OCI-LY7 (cell line): ENCODE data around the gene GLI3. TPM values are rescaled to one million over a fixed set of nuclear protein-coding genes. Genes with fewer than 3 reads are reported as not detected.

Experiments
- BruUV-seq: library from RNA; stranded (reverse); fragments of 400-500 nt; replicated peaks from 2 replicates; lab custom pipeline; 2021; lab: Mats Ljungman, UMichigan
- CTCF ChIA-PET: fragments of 300-600 bp; sonication (Branson Sonifier 250); formaldehyde crosslinking; loops from one replicate; lab custom pipeline; 2022; ENCODE audit warnings: antibody characterized with exemption; ENCODE audit not compliant: unreplicated experiment; lab: Charles Lee
- POLR2A ChIA-PET: fragments of 300-600 bp; sonication (Branson Sonifier 250); formaldehyde crosslinking; loops from one replicate; lab custom pipeline; 2022; ENCODE audit warnings: antibody characterized with exemption; lab: Charles Lee
- DNase-seq: peaks from one replicate; pipeline ENCODE4 v3.0.0-alpha.2; 2015; ENCODE audit warnings: low spot score
- H2AFZ ChIP-seq: fragments of 200-600 bp; sonication (generic), shearing (Covaris generic); 2 replicates; pipeline ENCODE4 v1.6.1; 2014; ENCODE audit warnings: mild to moderate bottlenecking, antibody characterized with exemption, low read length, moderate library complexity
- H3K27ac ChIP-seq: fragments of 200-600 bp; sonication (generic); 2 replicates; pipeline ENCODE4 v1.5.1; 2014; ENCODE audit warnings: mixed run types, low read depth, mild to moderate bottlenecking, moderate library complexity, low read length, inconsistent platforms; ENCODE audit not compliant: poor library complexity, severe bottlenecking
- H3K36me3 ChIP-seq: fragments of 200-600 bp; sonication (generic); 2 replicates; pipeline ENCODE4 v1.6.1; 2014; ENCODE audit warnings: mild to moderate bottlenecking, antibody characterized with exemption, low read length, moderate library complexity, mixed read lengths; ENCODE audit not compliant: insufficient read depth
- H3K4me1 ChIP-seq: fragments of 200-600 bp; sonication (generic); 2 replicates; pipeline ENCODE4 v1.5.1; 2014; ENCODE audit warnings: mild to moderate bottlenecking, low read length; ENCODE audit not compliant: insufficient read depth, poor library complexity, severe bottlenecking
- H3K4me2 ChIP-seq: fragments of 200-600 bp; sonication (generic); 2 replicates; pipeline ENCODE4 v1.6.1; 2014; ENCODE audit warnings: mild to moderate bottlenecking, low read length
- H3K4me3 ChIP-seq: fragments of 200-600 bp; sonication (generic); 2 replicates; pipeline ENCODE4 v1.5.1; 2014; ENCODE audit warnings: mild to moderate bottlenecking, low read depth, low read length; ENCODE audit not compliant: poor library complexity, severe bottlenecking
- H3K79me2 ChIP-seq: fragments of 200-600 bp; sonication (generic); 2 replicates; pipeline ENCODE4 v1.6.1; 2016; ENCODE audit warnings: low read depth, mild to moderate bottlenecking, low read length, moderate library complexity, mixed read lengths; ENCODE audit not compliant: insufficient read depth
- H3K9me2 ChIP-seq: fragments of 200-600 bp; sonication (generic); 2 replicates; pipeline ENCODE4 v1.6.1; 2016; ENCODE audit warnings: mild to moderate bottlenecking, low read length, mixed read lengths; ENCODE audit not compliant: insufficient read depth
- H3K9me3 ChIP-seq: fragments of 200-600 bp; sonication (generic); 2 replicates; pipeline ENCODE4 v1.6.1; 2014; ENCODE audit warnings: mild to moderate bottlenecking, mixed run types, low read length, mixed read lengths
- H4K20me1 ChIP-seq: fragments of 200-600 bp; sonication (generic); 2 replicates; pipeline ENCODE4 v1.6.1; 2014; ENCODE audit warnings: mild to moderate bottlenecking, antibody characterized with exemption, low read length, moderate library complexity, mixed read lengths; ENCODE audit not compliant: insufficient read depth
- CTCF ChIP-seq: fragments of 200-600 bp; sonication (generic); conservative IDR thresholded peaks from 2 replicates; pipeline ENCODE4 v1.5.1; 2014; ENCODE audit warnings: mild to moderate bottlenecking, antibody characterized with exemption, low read length, moderate library complexity, mixed read lengths
- EZH2phosphoT487 ChIP-seq: fragments of 200-600 bp; sonication (generic); IDR thresholded peaks from 2 replicates; pipeline ENCODE4 v1.6.1; 2018; ENCODE audit warnings: low read depth, borderline replicate concordance, mild to moderate bottlenecking, mixed run types, antibody characterized with exemption, low read length, moderate library complexity, mixed read lengths
- intact Hi-C: fragments of 100-400 bp; cut with micrococcal nuclease; formaldehyde crosslinking; loops from one replicate; pipeline ENCODE4 v1.10.0; 2022; ENCODE audit not compliant: unreplicated experiment
- total RNA-seq, 2 experiments: library from RNA; depleted of rRNA in 1 of 2; stranded (reverse); fragments of >200 nt in 1 of 2; shearing (Covaris generic) in 1 of 2; gene quantifications; 2 replicates each; pipeline ENCODE4 v1.2.3, GENCODE V29; 2014 to 2022

GLI3 gene
- total RNA-seq, 2 experiments from 2014 or later: not detected

GRCh38 chr7:41912851-41913567 lies 324.0 kb downstream of the GLI3 start:
- Histone ChIP-seq H3K9me2 (no peaks in the 10 kb centered on the region), H3K4me2 (no peak overlapping the region), H3K79me2 (no peaks in the 10 kb centered on the region), H2AFZ (no peak overlapping the region), H4K20me1 (no peaks in the 10 kb centered on the region), H3K4me1 (no peaks in the 10 kb centered on the region), H3K36me3 (no peaks in the 10 kb centered on the region), H3K9me3 (no peaks in the 10 kb centered on the region), H3K27ac (no peak overlapping the region), H3K4me3 (no peak overlapping the region)
- POLR2A ChIA-PET: interaction anchor here (0.7 kb wide), 1 partner anchor 1909 kb away, joined by 3 read pairs; no protein-coding TSS in a partner anchor
- TF ChIP-seq CTCF (no peak), EZH2phosphoT487 (no peak)
- CTCF ChIA-PET: no interaction called here
- DNase-seq: no peak
- BruUV-seq: no TSS peak
- intact Hi-C loops: no loop called here

- intact Hi-C loops: no loop called here
- no peak for TF ChIP-seq CTCF
- TF ChIP-seq EZH2phosphoT487: no peak
- Histone ChIP-seq H4K20me1 (no peaks in the 10 kb centered on the region), H3K4me3 (no peak overlapping the region), H3K4me1 (no peaks in the 10 kb centered on the region), H3K9me2 (no peaks in the 10 kb centered on the region), H3K4me2 (no peak overlapping the region), H3K79me2 (no peaks in the 10 kb centered on the region), H3K27ac (no peak overlapping the region), H2AFZ (no peak overlapping the region), H3K36me3 (no peaks in the 10 kb centered on the region), H3K9me3 (no peaks in the 10 kb centered on the region)
- no peak for DNase-seq
- no TSS peak for BruUV-seq
- ChIA-PET POLR2A (no interaction called here), CTCF (no interaction called here)
These were observed 324.6 kb downstream of the GLI3 start for GRCh38 chr7:41912426-41912825.

GRCh38 chr7:41911792-41912191 lies 325.2 kb downstream of the GLI3 start:
- no peak overlapping the region for H3K27ac ChIP-seq
- H3K36me3 ChIP-seq: no peaks in the 10 kb centered on the region
- ChIA-PET POLR2A (no interaction called here), CTCF (no interaction called here)
- H3K9me2 ChIP-seq: no peaks in the 10 kb centered on the region
- no peak overlapping the region for H3K4me2 ChIP-seq
- TF ChIP-seq EZH2phosphoT487 (no peak), CTCF (no peak)
- H3K9me3 ChIP-seq: no peaks in the 10 kb centered on the region
- H2AFZ ChIP-seq: no peak overlapping the region
- H3K4me1 ChIP-seq: no peaks in the 10 kb centered on the region
- H3K79me2 ChIP-seq: no peaks in the 10 kb centered on the region
- no peaks in the 10 kb centered on the region for H4K20me1 ChIP-seq
- intact Hi-C loops: no loop called here
- DNase-seq: no peak
- no TSS peak for BruUV-seq
- no peak overlapping the region for H3K4me3 ChIP-seq
